Esophagus squamous epithelium (tissue), 4 donors: ENCODE measurements around the gene VSIG2.

Experiments used
- POLR2A ChIP-seq, 4 donors: fragments of 450-650 bp; IDR thresholded peaks; one replicate each; pipeline ENCODE4 v1.6.1; 2017; ENCODE audit warnings: antibody characterized with exemption in 4 of 4, mild to moderate bottlenecking in 4 of 4, moderate library complexity in 3 of 4
- TF ChIP-seq, protein P1 (sequence below), 6 experiments: fragments of 450-650 bp in 4 of 6; fragments of 200-600 bp in 2 of 6; sonication (generic) in 2 of 6; IDR thresholded peaks; one replicate each; pipeline ENCODE4 v1.5.1; 2016 to 2019; ENCODE audit warnings: antibody characterized with exemption in 6 of 6, mild to moderate bottlenecking in 4 of 6, moderate library complexity in 4 of 6

DNA sequence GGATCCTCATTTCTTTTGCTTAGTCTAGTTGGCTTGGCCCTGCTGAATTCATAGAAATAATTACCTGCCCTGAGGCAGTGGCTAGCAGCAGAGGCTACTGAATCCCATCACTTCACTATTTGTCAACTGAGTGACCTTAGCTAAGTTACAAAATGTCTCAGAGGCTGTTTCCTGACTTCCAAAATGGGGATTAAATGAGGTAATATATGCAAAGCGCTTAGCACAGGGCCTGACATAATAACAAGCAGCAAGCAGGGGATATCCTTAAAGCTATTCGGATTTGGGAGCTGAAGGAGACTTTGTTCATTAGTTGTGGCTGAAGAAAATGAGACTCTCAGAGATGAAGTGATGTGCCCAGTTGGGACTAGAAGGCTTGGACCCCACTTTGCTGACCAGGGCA, 9.5 kb downstream of the VSIG2 start:
- TF ChIP-seq, protein P1, sequence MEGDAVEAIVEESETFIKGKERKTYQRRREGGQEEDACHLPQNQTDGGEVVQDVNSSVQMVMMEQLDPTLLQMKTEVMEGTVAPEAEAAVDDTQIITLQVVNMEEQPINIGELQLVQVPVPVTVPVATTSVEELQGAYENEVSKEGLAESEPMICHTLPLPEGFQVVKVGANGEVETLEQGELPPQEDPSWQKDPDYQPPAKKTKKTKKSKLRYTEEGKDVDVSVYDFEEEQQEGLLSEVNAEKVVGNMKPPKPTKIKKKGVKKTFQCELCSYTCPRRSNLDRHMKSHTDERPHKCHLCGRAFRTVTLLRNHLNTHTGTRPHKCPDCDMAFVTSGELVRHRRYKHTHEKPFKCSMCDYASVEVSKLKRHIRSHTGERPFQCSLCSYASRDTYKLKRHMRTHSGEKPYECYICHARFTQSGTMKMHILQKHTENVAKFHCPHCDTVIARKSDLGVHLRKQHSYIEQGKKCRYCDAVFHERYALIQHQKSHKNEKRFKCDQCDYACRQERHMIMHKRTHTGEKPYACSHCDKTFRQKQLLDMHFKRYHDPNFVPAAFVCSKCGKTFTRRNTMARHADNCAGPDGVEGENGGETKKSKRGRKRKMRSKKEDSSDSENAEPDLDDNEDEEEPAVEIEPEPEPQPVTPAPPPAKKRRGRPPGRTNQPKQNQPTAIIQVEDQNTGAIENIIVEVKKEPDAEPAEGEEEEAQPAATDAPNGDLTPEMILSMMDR (IDR thresholded peaks at IDR 0.05), result no peak
- no peak for TF ChIP-seq POLR2A (IDR thresholded peaks at IDR 0.05)
